ENCODE results near the gene ELF1. TPM values are rescaled to one million over a fixed set of nuclear protein-coding genes. Genes with fewer than 3 reads are reported as not detected.

The ELF1 gene
- total and polyA plus RNA-seq, 2 experiments from 2014 or later, result 7.0 to 12.7 TPM

DNA sequence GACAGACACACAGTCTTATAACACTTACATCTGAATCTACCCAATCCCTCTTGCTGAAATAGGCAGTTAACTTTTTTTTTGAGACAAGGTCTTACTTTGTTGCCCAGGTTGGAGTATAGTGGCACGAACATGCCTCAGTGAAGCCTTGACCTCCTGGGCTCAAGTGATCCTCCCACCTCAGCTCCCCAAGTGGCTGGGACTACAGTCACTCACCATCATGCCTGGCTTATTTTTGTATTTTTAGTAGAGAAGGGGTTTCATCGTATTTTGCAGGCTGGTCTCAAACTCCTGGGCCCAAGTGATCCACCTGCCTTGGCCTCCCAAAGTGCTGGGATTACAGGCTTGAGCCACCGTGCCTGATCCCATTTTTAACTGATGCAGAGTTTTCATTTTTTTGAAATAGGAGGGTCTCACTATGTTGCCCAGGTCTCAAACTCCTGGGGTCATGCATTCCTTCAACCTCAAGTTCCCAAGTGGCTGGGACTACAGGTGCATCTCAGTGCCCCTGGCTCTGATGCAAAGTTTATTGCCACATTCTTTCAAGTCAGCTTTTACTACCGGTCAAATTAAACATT, 7.6 kb downstream of the ELF1 start:
- peaks cover 31% of the 10 kb centered on the region for H3K4me1 Mint-ChIP-seq
- Histone ChIP-seq H3K27me3 (ENCODE audit: insufficient read depth) (no peaks in the 10 kb centered on the region), H3K9me2 (ENCODE audit: insufficient read depth) (no peaks in the 10 kb centered on the region), H3K4me1 (ENCODE audit: insufficient read depth) (peaks cover 38% of the 10 kb centered on the region), H2AFZ (no peak overlapping the region), H3K36me3 (ENCODE audit: insufficient read depth) (no peaks in the 10 kb centered on the region), H3K4me3 (no peak overlapping the region), H3K79me2 (replicated peaks; ENCODE audit: insufficient read depth) (0 out of 2 replicates have a peak, but pooled peaks cover 3% of the 10 kb centered on the region), H3F3A (replicated peaks; ENCODE audit: low read depth) (no peaks in the 10 kb centered on the region), H4K20me1 (replicated peaks; ENCODE audit: insufficient read depth) (no peaks in the 10 kb centered on the region), H3K27ac (ENCODE audit: low read depth) (no peak overlapping the region), H3K4me2 (no peak overlapping the region)
- ATAC-seq, result no peak
- no peak overlapping the region for H3K27ac Mint-ChIP-seq
- H3K9me3 Mint-ChIP-seq, result no peaks in the 10 kb centered on the region
- DNase-seq (ENCODE audit: low spot score), result no peak
- H3K4me3 Mint-ChIP-seq, result no peak overlapping the region
- no peaks in the 10 kb centered on the region for H3K36me3 Mint-ChIP-seq (ENCODE audit: low read depth)
- TF ChIP-seq POLR2AphosphoS5 (IDR thresholded peaks at IDR 0.05; ENCODE audit: low read depth), result no peak
- TF ChIP-seq EZH2phosphoT487 (IDR thresholded peaks at IDR 0.05; ENCODE audit: unreplicated experiment), result no peak
- TF ChIP-seq, protein P1, sequence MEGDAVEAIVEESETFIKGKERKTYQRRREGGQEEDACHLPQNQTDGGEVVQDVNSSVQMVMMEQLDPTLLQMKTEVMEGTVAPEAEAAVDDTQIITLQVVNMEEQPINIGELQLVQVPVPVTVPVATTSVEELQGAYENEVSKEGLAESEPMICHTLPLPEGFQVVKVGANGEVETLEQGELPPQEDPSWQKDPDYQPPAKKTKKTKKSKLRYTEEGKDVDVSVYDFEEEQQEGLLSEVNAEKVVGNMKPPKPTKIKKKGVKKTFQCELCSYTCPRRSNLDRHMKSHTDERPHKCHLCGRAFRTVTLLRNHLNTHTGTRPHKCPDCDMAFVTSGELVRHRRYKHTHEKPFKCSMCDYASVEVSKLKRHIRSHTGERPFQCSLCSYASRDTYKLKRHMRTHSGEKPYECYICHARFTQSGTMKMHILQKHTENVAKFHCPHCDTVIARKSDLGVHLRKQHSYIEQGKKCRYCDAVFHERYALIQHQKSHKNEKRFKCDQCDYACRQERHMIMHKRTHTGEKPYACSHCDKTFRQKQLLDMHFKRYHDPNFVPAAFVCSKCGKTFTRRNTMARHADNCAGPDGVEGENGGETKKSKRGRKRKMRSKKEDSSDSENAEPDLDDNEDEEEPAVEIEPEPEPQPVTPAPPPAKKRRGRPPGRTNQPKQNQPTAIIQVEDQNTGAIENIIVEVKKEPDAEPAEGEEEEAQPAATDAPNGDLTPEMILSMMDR (conservative IDR thresholded peaks at IDR 0.05; ENCODE audit: low read depth in 2 of 2), result no peak
- no peak for TF ChIP-seq ZNF114 (CRISPR knock-in tag; IDR thresholded peaks at IDR 0.05)
- TF ChIP-seq JUNB (IDR thresholded peaks at IDR 0.05; ENCODE audit: unreplicated experiment), result no peak
- TF ChIP-seq, protein P2, sequence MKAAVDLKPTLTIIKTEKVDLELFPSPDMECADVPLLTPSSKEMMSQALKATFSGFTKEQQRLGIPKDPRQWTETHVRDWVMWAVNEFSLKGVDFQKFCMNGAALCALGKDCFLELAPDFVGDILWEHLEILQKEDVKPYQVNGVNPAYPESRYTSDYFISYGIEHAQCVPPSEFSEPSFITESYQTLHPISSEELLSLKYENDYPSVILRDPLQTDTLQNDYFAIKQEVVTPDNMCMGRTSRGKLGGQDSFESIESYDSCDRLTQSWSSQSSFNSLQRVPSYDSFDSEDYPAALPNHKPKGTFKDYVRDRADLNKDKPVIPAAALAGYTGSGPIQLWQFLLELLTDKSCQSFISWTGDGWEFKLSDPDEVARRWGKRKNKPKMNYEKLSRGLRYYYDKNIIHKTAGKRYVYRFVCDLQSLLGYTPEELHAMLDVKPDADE (IDR thresholded peaks at IDR 0.05), result no peak
- TF ChIP-seq, protein P3, sequence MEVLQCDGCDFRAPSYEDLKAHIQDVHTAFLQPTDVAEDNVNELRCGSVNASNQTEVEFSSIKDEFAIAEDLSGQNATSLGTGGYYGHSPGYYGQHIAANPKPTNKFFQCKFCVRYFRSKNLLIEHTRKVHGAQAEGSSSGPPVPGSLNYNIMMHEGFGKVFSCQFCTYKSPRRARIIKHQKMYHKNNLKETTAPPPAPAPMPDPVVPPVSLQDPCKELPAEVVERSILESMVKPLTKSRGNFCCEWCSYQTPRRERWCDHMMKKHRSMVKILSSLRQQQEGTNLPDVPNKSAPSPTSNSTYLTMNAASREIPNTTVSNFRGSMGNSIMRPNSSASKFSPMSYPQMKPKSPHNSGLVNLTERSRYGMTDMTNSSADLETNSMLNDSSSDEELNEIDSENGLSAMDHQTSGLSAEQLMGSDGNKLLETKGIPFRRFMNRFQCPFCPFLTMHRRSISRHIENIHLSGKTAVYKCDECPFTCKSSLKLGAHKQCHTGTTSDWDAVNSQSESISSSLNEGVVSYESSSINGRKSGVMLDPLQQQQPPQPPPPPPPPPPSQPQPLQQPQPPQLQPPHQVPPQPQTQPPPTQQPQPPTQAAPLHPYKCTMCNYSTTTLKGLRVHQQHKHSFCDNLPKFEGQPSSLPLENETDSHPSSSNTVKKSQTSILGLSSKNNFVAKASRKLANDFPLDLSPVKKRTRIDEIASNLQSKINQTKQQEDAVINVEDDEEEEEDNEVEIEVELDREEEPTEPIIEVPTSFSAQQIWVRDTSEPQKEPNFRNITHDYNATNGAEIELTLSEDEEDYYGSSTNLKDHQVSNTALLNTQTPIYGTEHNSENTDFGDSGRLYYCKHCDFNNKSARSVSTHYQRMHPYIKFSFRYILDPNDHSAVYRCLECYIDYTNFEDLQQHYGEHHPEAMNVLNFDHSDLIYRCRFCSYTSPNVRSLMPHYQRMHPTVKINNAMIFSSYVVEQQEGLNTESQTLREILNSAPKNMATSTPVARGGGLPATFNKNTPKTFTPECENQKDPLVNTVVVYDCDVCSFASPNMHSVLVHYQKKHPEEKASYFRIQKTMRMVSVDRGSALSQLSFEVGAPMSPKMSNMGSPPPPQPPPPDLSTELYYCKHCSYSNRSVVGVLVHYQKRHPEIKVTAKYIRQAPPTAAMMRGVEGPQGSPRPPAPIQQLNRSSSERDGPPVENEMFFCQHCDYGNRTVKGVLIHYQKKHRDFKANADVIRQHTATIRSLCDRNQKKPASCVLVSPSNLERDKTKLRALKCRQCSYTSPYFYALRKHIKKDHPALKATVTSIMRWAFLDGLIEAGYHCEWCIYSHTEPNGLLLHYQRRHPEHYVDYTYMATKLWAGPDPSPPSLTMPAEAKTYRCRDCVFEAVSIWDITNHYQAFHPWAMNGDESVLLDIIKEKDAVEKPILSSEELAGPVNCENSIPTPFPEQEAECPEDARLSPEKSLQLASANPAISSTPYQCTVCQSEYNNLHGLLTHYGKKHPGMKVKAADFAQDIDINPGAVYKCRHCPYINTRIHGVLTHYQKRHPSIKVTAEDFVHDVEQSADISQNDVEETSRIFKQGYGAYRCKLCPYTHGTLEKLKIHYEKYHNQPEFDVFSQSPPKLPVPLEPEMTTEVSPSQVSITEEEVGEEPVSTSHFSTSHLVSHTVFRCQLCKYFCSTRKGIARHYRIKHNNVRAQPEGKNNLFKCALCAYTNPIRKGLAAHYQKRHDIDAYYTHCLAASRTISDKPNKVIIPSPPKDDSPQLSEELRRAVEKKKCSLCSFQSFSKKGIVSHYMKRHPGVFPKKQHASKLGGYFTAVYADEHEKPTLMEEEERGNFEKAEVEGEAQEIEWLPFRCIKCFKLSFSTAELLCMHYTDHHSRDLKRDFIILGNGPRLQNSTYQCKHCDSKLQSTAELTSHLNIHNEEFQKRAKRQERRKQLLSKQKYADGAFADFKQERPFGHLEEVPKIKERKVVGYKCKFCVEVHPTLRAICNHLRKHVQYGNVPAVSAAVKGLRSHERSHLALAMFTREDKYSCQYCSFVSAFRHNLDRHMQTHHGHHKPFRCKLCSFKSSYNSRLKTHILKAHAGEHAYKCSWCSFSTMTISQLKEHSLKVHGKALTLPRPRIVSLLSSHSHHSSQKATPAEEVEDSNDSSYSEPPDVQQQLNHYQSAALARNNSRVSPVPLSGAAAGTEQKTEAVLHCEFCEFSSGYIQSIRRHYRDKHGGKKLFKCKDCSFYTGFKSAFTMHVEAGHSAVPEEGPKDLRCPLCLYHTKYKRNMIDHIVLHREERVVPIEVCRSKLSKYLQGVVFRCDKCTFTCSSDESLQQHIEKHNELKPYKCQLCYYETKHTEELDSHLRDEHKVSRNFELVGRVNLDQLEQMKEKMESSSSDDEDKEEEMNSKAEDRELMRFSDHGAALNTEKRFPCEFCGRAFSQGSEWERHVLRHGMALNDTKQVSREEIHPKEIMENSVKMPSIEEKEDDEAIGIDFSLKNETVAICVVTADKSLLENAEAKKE (CRISPR knock-in tag; IDR thresholded peaks at IDR 0.05), result no peak
- no peak for TF ChIP-seq STAT1 (IDR thresholded peaks at IDR 0.05; ENCODE audit: unreplicated experiment)
- no peak for TF ChIP-seq EZH2 (IDR thresholded peaks at IDR 0.05; ENCODE audit: low read depth, unreplicated experiment)
- TF ChIP-seq, protein P4, sequence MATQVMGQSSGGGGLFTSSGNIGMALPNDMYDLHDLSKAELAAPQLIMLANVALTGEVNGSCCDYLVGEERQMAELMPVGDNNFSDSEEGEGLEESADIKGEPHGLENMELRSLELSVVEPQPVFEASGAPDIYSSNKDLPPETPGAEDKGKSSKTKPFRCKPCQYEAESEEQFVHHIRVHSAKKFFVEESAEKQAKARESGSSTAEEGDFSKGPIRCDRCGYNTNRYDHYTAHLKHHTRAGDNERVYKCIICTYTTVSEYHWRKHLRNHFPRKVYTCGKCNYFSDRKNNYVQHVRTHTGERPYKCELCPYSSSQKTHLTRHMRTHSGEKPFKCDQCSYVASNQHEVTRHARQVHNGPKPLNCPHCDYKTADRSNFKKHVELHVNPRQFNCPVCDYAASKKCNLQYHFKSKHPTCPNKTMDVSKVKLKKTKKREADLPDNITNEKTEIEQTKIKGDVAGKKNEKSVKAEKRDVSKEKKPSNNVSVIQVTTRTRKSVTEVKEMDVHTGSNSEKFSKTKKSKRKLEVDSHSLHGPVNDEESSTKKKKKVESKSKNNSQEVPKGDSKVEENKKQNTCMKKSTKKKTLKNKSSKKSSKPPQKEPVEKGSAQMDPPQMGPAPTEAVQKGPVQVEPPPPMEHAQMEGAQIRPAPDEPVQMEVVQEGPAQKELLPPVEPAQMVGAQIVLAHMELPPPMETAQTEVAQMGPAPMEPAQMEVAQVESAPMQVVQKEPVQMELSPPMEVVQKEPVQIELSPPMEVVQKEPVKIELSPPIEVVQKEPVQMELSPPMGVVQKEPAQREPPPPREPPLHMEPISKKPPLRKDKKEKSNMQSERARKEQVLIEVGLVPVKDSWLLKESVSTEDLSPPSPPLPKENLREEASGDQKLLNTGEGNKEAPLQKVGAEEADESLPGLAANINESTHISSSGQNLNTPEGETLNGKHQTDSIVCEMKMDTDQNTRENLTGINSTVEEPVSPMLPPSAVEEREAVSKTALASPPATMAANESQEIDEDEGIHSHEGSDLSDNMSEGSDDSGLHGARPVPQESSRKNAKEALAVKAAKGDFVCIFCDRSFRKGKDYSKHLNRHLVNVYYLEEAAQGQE (IDR thresholded peaks at IDR 0.05; ENCODE audit: unreplicated experiment), result no peak
- no peak for TF ChIP-seq CREB1 (CRISPR knock-in tag; IDR thresholded peaks at IDR 0.05; ENCODE audit: low read depth)
- TF ChIP-seq ZNF331 (CRISPR knock-in tag; IDR thresholded peaks at IDR 0.05; ENCODE audit: low read depth), result no peak
- TF ChIP-seq NANOG (IDR thresholded peaks at IDR 0.05; ENCODE audit: borderline replicate concordance), result no peak
- H3K27me3 Mint-ChIP-seq (ENCODE audit: insufficient read depth, low read depth, poor library complexity), result peaks cover 2% of the 10 kb centered on the region
